Renal cortical epithelial cell (primary cell): Measurements from ENCODE around the gene NDUFA11. TPM values are rescaled to one million over a fixed set of nuclear protein-coding genes. Genes with fewer than 3 reads are reported as not detected.
"Not testable (repeated sequence)": the region's sequence is repeated elsewhere in the genome, so short reads cannot be mapped to it uniquely, and the experiment has no call there.

Experiments
- DNase-seq: peaks from one replicate; pipeline ENCODE4 v3.0.0-alpha.2; 2011; ENCODE audit warnings: low read depth
- total RNA-seq: library from RNA; depleted of rRNA; stranded (reverse); fragments of >200 nt; gene quantifications from 2 replicates; pipeline ENCODE4 v1.2.3, GENCODE V29; 2014

NDUFA11 gene
- total RNA-seq, 1 donor from 2014 or later, result 104 TPM

DNA sequence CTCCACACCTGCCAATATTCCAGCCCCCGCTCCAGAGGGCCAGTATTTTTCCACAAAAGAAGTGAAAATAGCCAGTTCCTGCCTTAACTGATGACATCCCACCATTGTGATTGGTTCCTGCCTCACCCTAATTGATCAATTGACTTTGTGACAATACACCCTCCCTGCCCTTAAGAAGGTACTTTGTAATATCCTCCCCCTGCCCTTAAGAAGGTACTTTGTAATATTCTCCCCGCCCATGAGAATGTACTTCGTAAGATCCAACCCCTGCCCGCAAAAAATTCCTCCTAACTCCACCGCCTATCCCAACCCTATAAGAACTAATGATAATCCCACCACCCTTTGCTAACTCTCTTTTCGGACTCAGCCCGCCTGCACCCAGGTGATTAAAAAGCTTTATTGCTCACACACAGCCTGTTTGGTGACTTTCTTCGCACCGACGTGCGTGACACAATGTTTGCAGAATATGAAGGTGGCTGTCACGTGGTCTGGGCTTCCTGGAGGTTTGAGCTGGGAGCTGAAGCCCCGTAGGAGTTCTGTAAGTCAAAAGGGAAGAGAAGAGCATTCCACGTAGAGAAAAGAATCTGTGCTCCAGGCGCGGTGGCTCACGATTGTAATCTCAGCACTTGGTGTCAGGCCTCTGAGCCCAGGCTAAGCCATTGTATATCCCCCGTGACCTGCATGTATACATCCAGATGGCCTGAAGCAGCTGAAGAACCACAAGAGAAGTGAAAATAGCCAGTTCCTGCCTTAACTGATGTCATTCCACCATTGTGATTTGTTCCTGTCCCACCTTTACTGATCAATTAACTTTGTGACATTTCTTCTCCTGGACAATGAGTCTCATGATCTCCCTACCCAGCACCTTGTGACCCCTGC is 46.1 kb downstream of the NDUFA11 start:
- no peak for DNase-seq

GRCh38 chr19:5855151-5855550 is 48.4 kb downstream of the NDUFA11 start:
- DNase-seq, result not testable (repeated sequence)

- DNase-seq, result not testable (repeated sequence)
Observed at GRCh38 chr19:5854121-5854520, 49.5 kb downstream of the NDUFA11 start.

GRCh38 chr19:5851302-5851701 is 52.3 kb downstream of the NDUFA11 start, which contains the start of gene FUT3:
TSS of gene FUT3 (minus strand) at chr19:5851449.
- no peak for DNase-seq

DNA sequence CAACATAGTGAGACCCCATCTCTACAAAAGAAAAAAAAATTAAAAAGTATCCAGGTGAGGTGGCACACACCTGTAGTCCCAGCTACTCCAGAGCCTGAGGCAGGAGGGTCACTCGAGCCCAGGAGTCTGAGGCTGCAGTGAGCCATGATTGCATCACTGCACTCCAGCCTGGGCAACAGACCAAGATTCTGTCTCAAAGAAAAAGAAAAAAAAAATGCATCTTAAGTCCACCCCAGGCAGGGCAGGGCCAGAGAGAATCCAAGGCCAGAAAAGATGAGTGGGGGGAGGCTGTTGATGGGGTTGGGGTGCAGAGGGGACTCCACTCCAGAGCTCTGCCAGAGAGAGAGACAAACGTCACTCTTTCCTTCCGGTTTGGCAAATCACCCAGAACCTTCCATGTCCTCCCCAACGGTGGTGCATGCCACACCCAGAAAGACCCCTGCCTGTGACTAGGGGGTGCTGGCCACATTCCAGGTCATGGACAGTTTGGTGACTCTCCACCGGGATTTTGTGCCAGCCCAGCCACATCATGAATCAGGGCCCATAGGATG is 52.8 kb downstream of the NDUFA11 start:
- DNase-seq, result peak; percentile 74

DNA sequence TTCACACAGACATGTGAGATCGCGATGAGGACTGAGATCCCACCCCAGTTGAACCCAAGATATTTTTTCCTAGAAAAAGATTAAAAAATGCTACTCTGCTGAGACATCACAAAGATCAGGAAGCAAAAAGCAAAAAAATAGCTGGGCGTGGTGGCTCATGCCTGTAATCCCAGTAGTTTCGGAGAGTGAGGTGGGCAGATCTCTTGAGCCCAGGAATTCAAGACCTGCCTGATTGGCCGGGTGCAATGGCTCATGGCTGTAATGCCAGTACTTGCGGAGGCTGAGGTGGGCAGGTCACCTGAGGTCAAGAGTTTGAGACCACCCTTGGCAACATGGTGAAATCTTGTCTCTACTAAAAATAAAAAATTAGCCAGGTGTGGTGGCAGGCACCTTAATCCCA is 53.4 kb downstream of the NDUFA11 start:
- DNase-seq, result no peak

DNA sequence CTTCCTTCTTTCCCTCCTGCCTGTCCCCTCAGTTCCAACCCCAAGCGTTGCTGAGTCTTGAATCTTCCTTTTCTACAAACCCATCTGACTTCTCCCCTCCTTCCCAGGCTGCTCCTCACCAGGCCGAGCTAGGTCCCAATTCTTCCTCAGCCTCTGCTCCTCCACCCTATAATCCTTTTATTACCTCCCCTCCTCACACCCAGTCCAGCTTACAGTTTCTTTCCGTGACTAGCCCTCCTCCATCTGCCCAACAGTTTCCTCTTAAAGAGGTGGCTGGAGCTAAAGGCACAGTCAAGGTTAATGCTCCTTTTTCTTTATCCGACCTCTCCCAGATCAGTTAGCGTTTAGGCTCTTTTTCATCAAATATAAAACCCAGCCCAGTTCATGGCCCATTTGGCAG is 55.0 kb downstream of the NDUFA11 start:
- not testable (repeated sequence) for DNase-seq

- DNase-seq, result not testable (repeated sequence)
Observed at GRCh38 chr19:5847846-5848245, 55.7 kb downstream of the NDUFA11 start.

Other genes with a start within 250 kb of the NDUFA11 start
- gene MICOS13, start 223.3 kb downstream of the NDUFA11 start, total RNA-seq, result 13.0 and 33.5 TPM in 2 replicates
- gene HSD11B1L, start 222.8 kb downstream of the NDUFA11 start, total RNA-seq, result 9.4 and 22.2 TPM in 2 replicates
- gene RPL36, start 213.5 kb downstream of the NDUFA11 start, total RNA-seq, result 159 and 652 TPM in 2 replicates
- 99.3 and 116 TPM in 2 replicates for gene LONP1, start 183.6 kb downstream of the NDUFA11 start, total RNA-seq
- gene CATSPERD, start 183.2 kb downstream of the NDUFA11 start, total RNA-seq, result not detected in 2 replicates
- 0.15 TPM in 1 of 2 replicates, not detected in the other for gene PRR22, start 119.0 kb downstream of the NDUFA11 start, total RNA-seq
- 15.9 and 30.0 TPM in 2 replicates for gene DUS3L, start 112.6 kb downstream of the NDUFA11 start, total RNA-seq
- 0.17 and 0.20 TPM in 2 replicates for gene NRTN, start 98.7 kb downstream of the NDUFA11 start, total RNA-seq
- 0.05 TPM in 1 of 2 replicates, not detected in the other for gene FUT6, start 64.1 kb downstream of the NDUFA11 start, total RNA-seq
- gene FUT3, start 52.3 kb downstream of the NDUFA11 start, total RNA-seq, result 0.05 and 3.1 TPM in 2 replicates
- gene FUT5, start 33.2 kb downstream of the NDUFA11 start, total RNA-seq, result not detected in 2 replicates
- 5.9 and 6.6 TPM in 2 replicates for gene VMAC, start 1.1 kb upstream of the NDUFA11 start, total RNA-seq
- 5.3 and 11.5 TPM in 2 replicates for gene CAPS, start 10.5 kb upstream of the NDUFA11 start, total RNA-seq
- gene RANBP3, start 74.3 kb upstream of the NDUFA11 start, total RNA-seq, result 28.3 and 78.8 TPM in 2 replicates
- 3.0 and 3.9 TPM in 2 replicates for gene RFX2, start 206.7 kb upstream of the NDUFA11 start, total RNA-seq
- gene ACSBG2, start 231.9 kb upstream of the NDUFA11 start, total RNA-seq, result not detected in 2 replicates